HEK293 (cell line): ENCODE results near the gene SCFD2.

Experiments used
- CTCF ChIA-PET: fragments of 350-600 bp; formaldehyde crosslinking; extraction: SDS; loops from one replicate; lab custom pipeline; 2021; ENCODE audit warnings: antibody characterized with exemption; lab: Yijun Ruan, JAX
- POLR2A ChIA-PET: fragments of 300-600 bp; formaldehyde crosslinking; extraction: SDS; loops from one replicate; lab custom pipeline; 2020; ENCODE audit warnings: antibody characterized with exemption, inconsistent platforms; lab: Yijun Ruan, JAX
- H3K27ac ChIP-seq: fragments of 200-500 bp; sonication (Bioruptor generic); 2 replicates; pipeline ENCODE4 v1.5.1; 2014; ENCODE audit warnings: low read depth, low read length, control low read depth, inconsistent platforms; ENCODE audit errors: extremely low read depth
- H3K36me3 ChIP-seq, 2 experiments: fragments of 200-500 bp in 1 of 2; sonication (Bioruptor generic) in 1 of 2; 1 replicate in 1 of 2; 2 replicates in 1 of 2; pipeline ENCODE4 v1.5.1; 2014 to 2017; ENCODE audit warnings: inconsistent platforms in 2 of 2, low read length in 2 of 2; ENCODE audit not compliant: control insufficient read depth in 2 of 2, insufficient read depth in 1 of 2
- H3K4me1 ChIP-seq: fragments of 200-500 bp; sonication (Bioruptor generic); 2 replicates; pipeline ENCODE4 v1.5.1; 2014; ENCODE audit warnings: mild to moderate bottlenecking, low read length, inconsistent platforms; ENCODE audit not compliant: control insufficient read depth, insufficient read depth
- H3K4me3 ChIP-seq: 2 replicates; pipeline ENCODE4 v1.5.1; 2011; ENCODE audit warnings: low read depth, mild to moderate bottlenecking, control low read depth, low read length, moderate library complexity
- H3K9me3 ChIP-seq: fragments of 200-500 bp; sonication (Bioruptor generic); 2 replicates; pipeline ENCODE4 v1.5.1; 2014; ENCODE audit warnings: low read depth, low read length, inconsistent platforms; ENCODE audit not compliant: control insufficient read depth, insufficient read depth
- MZF1 ChIP-seq: fragments of 450-650 bp; formaldehyde crosslinking; IDR thresholded peaks from 2 replicates; pipeline ENCODE4 v1.5.1; 2017; ENCODE audit warnings: missing biosample characterization, missing genetic modification characterization, borderline replicate concordance
- RBAK ChIP-seq: fragments of 450-650 bp; formaldehyde crosslinking; IDR thresholded peaks from 2 replicates; pipeline ENCODE4 v1.5.1; 2016; ENCODE audit warnings: missing biosample characterization, missing genetic modification characterization
- SP3 ChIP-seq: fragments of 450-650 bp; formaldehyde crosslinking; IDR thresholded peaks from 2 replicates; pipeline ENCODE4 v1.5.1; 2016; ENCODE audit warnings: missing biosample characterization, missing genetic modification characterization
- TCF7L2 ChIP-seq: IDR thresholded peaks from 2 replicates; pipeline ENCODE4 v1.6.1; 2011; ENCODE audit warnings: low read depth, mild to moderate bottlenecking, inconsistent platforms, low read length, moderate library complexity, borderline replicate concordance
- YY2 ChIP-seq: fragments of 450-650 bp; formaldehyde crosslinking; IDR thresholded peaks from 2 replicates; pipeline ENCODE4 v1.5.1; 2016; ENCODE audit warnings: missing biosample characterization, missing genetic modification characterization
- ZNF114 ChIP-seq: fragments of 450-650 bp; formaldehyde crosslinking; IDR thresholded peaks from 2 replicates; pipeline ENCODE4 v1.5.0; 2017; ENCODE audit warnings: missing biosample characterization, missing genetic modification characterization
- ZNF157 ChIP-seq: fragments of 450-650 bp; formaldehyde crosslinking; IDR thresholded peaks from 2 replicates; pipeline ENCODE4 v1.5.1; 2016; ENCODE audit warnings: missing biosample characterization, missing genetic modification characterization
- ZNF19 ChIP-seq: fragments of 450-650 bp; formaldehyde crosslinking; IDR thresholded peaks from 2 replicates; pipeline ENCODE4; 2016; ENCODE audit warnings: missing biosample characterization, missing genetic modification characterization, low read depth
- ZNF394 ChIP-seq: fragments of 450-650 bp; formaldehyde crosslinking; IDR thresholded peaks from 2 replicates; pipeline ENCODE4 v1.5.1; 2016; ENCODE audit warnings: missing biosample characterization, missing genetic modification characterization, mild to moderate bottlenecking, moderate library complexity, borderline replicate concordance
- ZNF510 ChIP-seq: fragments of 450-650 bp; formaldehyde crosslinking; IDR thresholded peaks from 2 replicates; pipeline ENCODE4 v1.5.1; 2018; ENCODE audit warnings: mild to moderate bottlenecking, missing genetic modification characterization, missing biosample characterization; ENCODE audit not compliant: insufficient replicate concordance
- ZNF548 ChIP-seq: fragments of 450-650 bp; formaldehyde crosslinking; IDR thresholded peaks from 2 replicates; pipeline ENCODE4 v1.5.1; 2016; ENCODE audit warnings: missing biosample characterization, missing genetic modification characterization
- ZNF558 ChIP-seq: fragments of 450-650 bp; formaldehyde crosslinking; IDR thresholded peaks from 2 replicates; pipeline ENCODE4 v1.5.1; 2016; ENCODE audit warnings: missing biosample characterization, missing genetic modification characterization
- ZNF600 ChIP-seq: fragments of 450-650 bp; formaldehyde crosslinking; IDR thresholded peaks from 2 replicates; pipeline ENCODE4 v1.5.1; 2016; ENCODE audit warnings: missing biosample characterization, missing genetic modification characterization
- ZNF658 ChIP-seq: fragments of 450-650 bp; formaldehyde crosslinking; IDR thresholded peaks from 2 replicates; pipeline ENCODE4; 2016; ENCODE audit warnings: missing biosample characterization, missing genetic modification characterization
- TF ChIP-seq, protein P1 (sequence below): fragments of 450-650 bp; formaldehyde crosslinking; IDR thresholded peaks from 2 replicates; pipeline ENCODE4 v1.5.1; 2016; ENCODE audit warnings: missing biosample characterization, missing genetic modification characterization
- TF ChIP-seq, protein P2 (sequence below): fragments of 450-650 bp; formaldehyde crosslinking; IDR thresholded peaks from 2 replicates; pipeline ENCODE4 v1.5.1; 2016; ENCODE audit warnings: missing biosample characterization, missing genetic modification characterization
- TF ChIP-seq, protein P3 (sequence below): fragments of 450-650 bp; formaldehyde crosslinking; IDR thresholded peaks from 2 replicates; pipeline ENCODE4 v1.5.1; 2016; ENCODE audit warnings: missing biosample characterization, missing genetic modification characterization
- TF ChIP-seq, protein P4 (sequence below): fragments of 450-650 bp; formaldehyde crosslinking; IDR thresholded peaks from 2 replicates; pipeline ENCODE4 v1.5.1; 2016; ENCODE audit warnings: missing biosample characterization, missing genetic modification characterization
- TF ChIP-seq, protein P5 (sequence below): fragments of 450-650 bp; formaldehyde crosslinking; IDR thresholded peaks from 2 replicates; pipeline ENCODE4 v1.5.1; 2017; ENCODE audit warnings: missing biosample characterization, missing genetic modification characterization

SCFD2 gene

DNA sequence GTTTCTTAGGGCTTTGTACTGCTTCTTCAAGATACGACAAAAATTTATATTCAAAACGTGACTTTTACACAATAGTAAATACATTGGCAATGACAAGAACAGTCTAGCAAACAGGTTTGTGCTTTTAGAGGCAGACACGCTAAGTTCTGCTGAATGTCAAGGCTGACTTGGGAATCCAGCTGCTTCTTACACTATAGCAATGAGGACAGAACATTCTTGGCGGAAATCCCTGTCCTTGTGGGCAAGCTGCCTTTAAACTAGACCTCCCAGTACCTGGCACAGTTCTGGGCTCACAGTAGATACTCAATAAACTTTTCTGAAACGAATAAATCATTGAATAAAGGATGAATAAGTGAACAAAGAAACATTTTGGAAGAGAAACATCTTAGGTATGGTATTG, 355.5 kb downstream of the SCFD2 start:
- POLR2A ChIA-PET = no interaction called here
- Histone ChIP-seq H3K27ac (no peak overlapping the region), H3K4me1 (0 out of 2 replicates have a peak, but pooled peaks cover 3% of the 10 kb centered on the region), H3K4me3 (no peak overlapping the region), H3K36me3 (no peaks in the 10 kb centered on the region), H3K9me3 (no peaks in the 10 kb centered on the region)
- CTCF ChIA-PET = interaction anchor here (0.9 to 1.3 kb wide), 3 partner anchors 464 to 1224 kb away, joined by 3 to 6 read pairs (median 6); no protein-coding TSS in a partner anchor
- TF ChIP-seq YY2 = no peak

DNA sequence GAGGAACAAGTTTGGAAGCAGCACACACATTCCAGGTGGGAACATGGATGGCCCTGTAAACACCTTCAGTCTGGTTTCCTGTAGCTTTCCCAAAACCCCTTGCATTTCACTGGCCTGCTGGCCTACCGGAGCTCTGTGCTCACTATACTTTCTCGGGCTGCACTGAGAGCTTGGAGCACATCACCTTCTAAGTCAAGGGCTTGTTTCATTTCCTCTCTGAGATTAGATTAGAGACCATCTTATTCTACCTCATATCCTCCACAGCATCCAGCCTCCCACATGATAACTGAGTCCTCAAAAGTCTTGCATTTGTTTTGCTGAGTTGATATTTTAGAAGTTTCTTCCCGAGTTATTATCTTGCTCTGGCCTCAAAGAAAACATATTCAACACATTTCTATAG, 356.0 kb downstream of the SCFD2 start:
- POLR2A ChIA-PET = no interaction called here
- Histone ChIP-seq H3K9me3 (no peaks in the 10 kb centered on the region), H3K36me3 (no peaks in the 10 kb centered on the region), H3K27ac (no peak overlapping the region), H3K4me3 (no peak overlapping the region), H3K4me1 (0 out of 2 replicates have a peak, but pooled peaks cover 3% of the 10 kb centered on the region)
- CTCF ChIA-PET = interaction anchor here (0.6 to 0.9 kb wide), 4 partner anchors 27 to 1224 kb away, joined by 3 to 6 read pairs (median 3); no protein-coding TSS in a partner anchor
- no peak for TF ChIP-seq ZNF19 (tag by site-specific recombination)
- TF ChIP-seq SP3 (tag by site-specific recombination) = no peak
- no peak for TF ChIP-seq TCF7L2
- no peak for TF ChIP-seq ZNF157 (tag by site-specific recombination)
- TF ChIP-seq ZNF114 (tag by site-specific recombination) = no peak
- no peak for TF ChIP-seq ZNF394
- no peak for TF ChIP-seq ZNF510 (tag by site-specific recombination)
- no peak for TF ChIP-seq ZNF600 (tag by site-specific recombination)
- no peak for TF ChIP-seq ZNF558
- TF ChIP-seq, protein P1, sequence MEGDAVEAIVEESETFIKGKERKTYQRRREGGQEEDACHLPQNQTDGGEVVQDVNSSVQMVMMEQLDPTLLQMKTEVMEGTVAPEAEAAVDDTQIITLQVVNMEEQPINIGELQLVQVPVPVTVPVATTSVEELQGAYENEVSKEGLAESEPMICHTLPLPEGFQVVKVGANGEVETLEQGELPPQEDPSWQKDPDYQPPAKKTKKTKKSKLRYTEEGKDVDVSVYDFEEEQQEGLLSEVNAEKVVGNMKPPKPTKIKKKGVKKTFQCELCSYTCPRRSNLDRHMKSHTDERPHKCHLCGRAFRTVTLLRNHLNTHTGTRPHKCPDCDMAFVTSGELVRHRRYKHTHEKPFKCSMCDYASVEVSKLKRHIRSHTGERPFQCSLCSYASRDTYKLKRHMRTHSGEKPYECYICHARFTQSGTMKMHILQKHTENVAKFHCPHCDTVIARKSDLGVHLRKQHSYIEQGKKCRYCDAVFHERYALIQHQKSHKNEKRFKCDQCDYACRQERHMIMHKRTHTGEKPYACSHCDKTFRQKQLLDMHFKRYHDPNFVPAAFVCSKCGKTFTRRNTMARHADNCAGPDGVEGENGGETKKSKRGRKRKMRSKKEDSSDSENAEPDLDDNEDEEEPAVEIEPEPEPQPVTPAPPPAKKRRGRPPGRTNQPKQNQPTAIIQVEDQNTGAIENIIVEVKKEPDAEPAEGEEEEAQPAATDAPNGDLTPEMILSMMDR (tag by site-specific recombination) = no peak
- no peak for TF ChIP-seq ZNF658 (tag by site-specific recombination)
- TF ChIP-seq, protein P2, sequence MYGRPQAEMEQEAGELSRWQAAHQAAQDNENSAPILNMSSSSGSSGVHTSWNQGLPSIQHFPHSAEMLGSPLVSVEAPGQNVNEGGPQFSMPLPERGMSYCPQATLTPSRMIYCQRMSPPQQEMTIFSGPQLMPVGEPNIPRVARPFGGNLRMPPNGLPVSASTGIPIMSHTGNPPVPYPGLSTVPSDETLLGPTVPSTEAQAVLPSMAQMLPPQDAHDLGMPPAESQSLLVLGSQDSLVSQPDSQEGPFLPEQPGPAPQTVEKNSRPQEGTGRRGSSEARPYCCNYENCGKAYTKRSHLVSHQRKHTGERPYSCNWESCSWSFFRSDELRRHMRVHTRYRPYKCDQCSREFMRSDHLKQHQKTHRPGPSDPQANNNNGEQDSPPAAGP (tag by site-specific recombination) = no peak
- TF ChIP-seq RBAK = no peak
- TF ChIP-seq, protein P3, sequence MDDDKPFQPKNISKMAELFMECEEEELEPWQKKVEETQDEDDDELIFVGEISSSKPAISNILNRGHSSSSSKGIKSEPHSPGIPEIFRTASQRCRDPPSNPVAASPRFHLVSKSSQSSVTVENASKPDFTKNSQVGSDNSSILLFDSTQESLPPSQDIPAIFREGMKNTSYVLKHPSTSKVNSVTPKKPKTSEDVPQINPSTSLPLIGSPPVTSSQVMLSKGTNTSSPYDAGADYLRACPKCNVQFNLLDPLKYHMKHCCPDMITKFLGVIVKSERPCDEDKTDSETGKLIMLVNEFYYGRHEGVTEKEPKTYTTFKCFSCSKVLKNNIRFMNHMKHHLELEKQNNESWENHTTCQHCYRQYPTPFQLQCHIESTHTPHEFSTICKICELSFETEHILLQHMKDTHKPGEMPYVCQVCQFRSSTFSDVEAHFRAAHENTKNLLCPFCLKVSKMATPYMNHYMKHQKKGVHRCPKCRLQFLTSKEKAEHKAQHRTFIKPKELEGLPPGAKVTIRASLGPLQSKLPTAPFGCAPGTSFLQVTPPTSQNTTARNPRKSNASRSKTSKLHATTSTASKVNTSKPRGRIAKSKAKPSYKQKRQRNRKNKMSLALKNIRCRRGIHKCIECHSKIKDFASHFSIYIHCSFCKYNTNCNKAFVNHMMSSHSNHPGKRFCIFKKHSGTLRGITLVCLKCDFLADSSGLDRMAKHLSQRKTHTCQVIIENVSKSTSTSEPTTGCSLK (tag by site-specific recombination) = no peak
- TF ChIP-seq, protein P4, sequence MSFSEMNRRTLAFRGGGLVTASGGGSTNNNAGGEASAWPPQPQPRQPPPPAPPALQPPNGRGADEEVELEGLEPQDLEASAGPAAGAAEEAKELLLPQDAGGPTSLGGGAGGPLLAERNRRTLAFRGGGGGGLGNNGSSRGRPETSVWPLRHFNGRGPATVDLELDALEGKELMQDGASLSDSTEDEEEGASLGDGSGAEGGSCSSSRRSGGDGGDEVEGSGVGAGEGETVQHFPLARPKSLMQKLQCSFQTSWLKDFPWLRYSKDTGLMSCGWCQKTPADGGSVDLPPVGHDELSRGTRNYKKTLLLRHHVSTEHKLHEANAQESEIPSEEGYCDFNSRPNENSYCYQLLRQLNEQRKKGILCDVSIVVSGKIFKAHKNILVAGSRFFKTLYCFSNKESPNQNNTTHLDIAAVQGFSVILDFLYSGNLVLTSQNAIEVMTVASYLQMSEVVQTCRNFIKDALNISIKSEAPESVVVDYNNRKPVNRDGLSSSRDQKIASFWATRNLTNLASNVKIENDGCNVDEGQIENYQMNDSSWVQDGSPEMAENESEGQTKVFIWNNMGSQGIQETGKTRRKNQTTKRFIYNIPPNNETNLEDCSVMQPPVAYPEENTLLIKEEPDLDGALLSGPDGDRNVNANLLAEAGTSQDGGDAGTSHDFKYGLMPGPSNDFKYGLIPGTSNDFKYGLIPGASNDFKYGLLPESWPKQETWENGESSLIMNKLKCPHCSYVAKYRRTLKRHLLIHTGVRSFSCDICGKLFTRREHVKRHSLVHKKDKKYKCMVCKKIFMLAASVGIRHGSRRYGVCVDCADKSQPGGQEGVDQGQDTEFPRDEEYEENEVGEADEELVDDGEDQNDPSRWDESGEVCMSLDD (tag by site-specific recombination) = no peak
- no peak for TF ChIP-seq MZF1 (tag by site-specific recombination)
- TF ChIP-seq, protein P5, sequence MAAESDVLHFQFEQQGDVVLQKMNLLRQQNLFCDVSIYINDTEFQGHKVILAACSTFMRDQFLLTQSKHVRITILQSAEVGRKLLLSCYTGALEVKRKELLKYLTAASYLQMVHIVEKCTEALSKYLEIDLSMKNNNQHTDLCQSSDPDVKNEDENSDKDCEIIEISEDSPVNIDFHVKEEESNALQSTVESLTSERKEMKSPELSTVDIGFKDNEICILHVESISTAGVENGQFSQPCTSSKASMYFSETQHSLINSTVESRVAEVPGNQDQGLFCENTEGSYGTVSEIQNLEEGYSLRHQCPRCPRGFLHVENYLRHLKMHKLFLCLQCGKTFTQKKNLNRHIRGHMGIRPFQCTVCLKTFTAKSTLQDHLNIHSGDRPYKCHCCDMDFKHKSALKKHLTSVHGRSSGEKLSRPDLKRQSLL (tag by site-specific recombination) = no peak
- no peak for TF ChIP-seq ZNF548
